K562 (cell line): ENCODE data around the gene DDX54. TPM values are rescaled to one million over a fixed set of nuclear protein-coding genes. Genes with fewer than 3 reads are reported as not detected.

Experiments used
- CEBPB ChIP-seq: fragments of 450-650 bp; IDR thresholded peaks from 2 replicates; pipeline ENCODE4 v1.6.1; 2016; ENCODE audit warnings: missing genetic modification characterization, missing compliant biosample characterization
- DPF2 ChIP-seq: fragments of 450-650 bp; IDR thresholded peaks from 2 replicates; pipeline ENCODE4 v1.6.1; 2016
- FOXJ3 ChIP-seq: sonication (generic); formaldehyde crosslinking; IDR thresholded peaks from 2 replicates; pipeline ENCODE4 v1.4.0; 2020; ENCODE audit warnings: mild to moderate bottlenecking, missing genetic modification reagents
- KLF16 ChIP-seq: IDR thresholded peaks from 2 replicates; pipeline ENCODE4 v1.6.1; 2016; ENCODE audit warnings: antibody characterized with exemption
- NCOA2 ChIP-seq, 2 experiments: fragments of 450-650 bp; IDR thresholded peaks; 2 replicates each; pipeline ENCODE4 v1.6.1; 2018; ENCODE audit warnings: mild to moderate bottlenecking in 2 of 2, moderate library complexity in 1 of 2; ENCODE audit not compliant: partially characterized antibody in 2 of 2
- PTTG1 ChIP-seq: fragments of 450-650 bp; IDR thresholded peaks from 2 replicates; pipeline ENCODE4 v1.6.1; 2016; ENCODE audit warnings: low read depth, mild to moderate bottlenecking, missing genetic modification characterization, missing compliant biosample characterization
- RNF2 ChIP-seq: sonication (generic); IDR thresholded peaks from 2 replicates; pipeline ENCODE4 v1.6.1; 2016
- SP2 ChIP-seq: IDR thresholded peaks from 2 replicates; pipeline ENCODE4 v1.6.1; 2011; ENCODE audit warnings: mild to moderate bottlenecking, low read depth, low read length, moderate library complexity; ENCODE audit not compliant: poor library complexity, severe bottlenecking; ENCODE audit errors: extremely low read depth
- ZNF263 ChIP-seq: sonication (generic); formaldehyde crosslinking; IDR thresholded peaks from 2 replicates; pipeline ENCODE4 v1.8.0; 2022; ENCODE audit warnings: mild to moderate bottlenecking, missing genetic modification reagents, borderline replicate concordance
- ZNF707 ChIP-seq: fragments of 250-450 bp; sonication (Bioruptor Pico); conservative IDR thresholded peaks from 2 replicates; pipeline ENCODE4 v1.8.0; 2022; ENCODE audit warnings: inconsistent platforms, mild to moderate bottlenecking, moderate library complexity
- ZSCAN29 ChIP-seq: fragments of 450-650 bp; IDR thresholded peaks from 2 replicates; pipeline ENCODE4 v1.6.1; 2017
- polyA plus RNA-seq, 8 experiments: library from polyadenylated mRNA; depleted of rRNA in 4 of 8; stranded (reverse) in 5 of 8; unstranded in 3 of 8; fragments of >200 nt; fragmentation: Nextera tagmentation in 2 of 8; fragmentation: Illumina TruSeq in 1 of 8; extraction: Ambion mirVana in 2 of 8; extraction: Trizol in 1 of 8; gene quantifications; 2 replicates each; pipeline versions ENCODE4 v1.2.1 to v1.2.3, GENCODE V29; 2011 to 2014; ENCODE audit warnings: inconsistent platforms in 1 of 8, missing spikeins in 1 of 8
- total RNA-seq, 7 experiments: library from RNA; depleted of rRNA in 6 of 7; stranded (reverse); fragments of >200 nt in 6 of 7; fragmentation: Illumina TruSeq in 2 of 7; extraction: Trizol in 2 of 7; gene quantifications; 2 replicates each; pipeline versions ENCODE4 v1.2.1 to v1.2.3, GENCODE V29; 2011 to 2021; ENCODE audit warnings: low replicate concordance in 1 of 7
- TF ChIP-seq, protein P1 (sequence below): fragments of 450-650 bp; IDR thresholded peaks from 2 replicates; pipeline ENCODE4 v1.6.1; 2016; ENCODE audit warnings: mild to moderate bottlenecking
- TF ChIP-seq, protein P2 (sequence below), 2 experiments: IDR thresholded peaks; 2 replicates each; pipeline ENCODE4 v1.6.1; 2012; ENCODE audit warnings: improper control_type of control experiment in 2 of 2, low read depth in 2 of 2, low read length in 2 of 2, borderline replicate concordance in 1 of 2
- TF ChIP-seq, protein P3 (sequence below): sonication (generic); formaldehyde crosslinking; IDR thresholded peaks from 2 replicates; pipeline ENCODE4 v1.8.1; 2023; ENCODE audit warnings: mild to moderate bottlenecking, missing genetic modification reagents
- TF ChIP-seq, protein P4 (sequence below): fragments of 450-650 bp; IDR thresholded peaks from 2 replicates; pipeline ENCODE4 v1.7.0; 2016; ENCODE audit warnings: borderline replicate concordance
- TF ChIP-seq, protein P5 (sequence below): fragments of 200-800 bp; sonication (Bioruptor generic); IDR thresholded peaks from 2 replicates; pipeline ENCODE4 v1.6.1; 2017; ENCODE audit warnings: missing genetic modification characterization, missing compliant biosample characterization

DDX54 gene
- total and polyA plus RNA-seq, 9 of the 15 experiments (the other 6 are each of a cell fraction or from before 2014, with no cell fraction given) = 1.4 to 135 (median 51.4) TPM

DNA sequence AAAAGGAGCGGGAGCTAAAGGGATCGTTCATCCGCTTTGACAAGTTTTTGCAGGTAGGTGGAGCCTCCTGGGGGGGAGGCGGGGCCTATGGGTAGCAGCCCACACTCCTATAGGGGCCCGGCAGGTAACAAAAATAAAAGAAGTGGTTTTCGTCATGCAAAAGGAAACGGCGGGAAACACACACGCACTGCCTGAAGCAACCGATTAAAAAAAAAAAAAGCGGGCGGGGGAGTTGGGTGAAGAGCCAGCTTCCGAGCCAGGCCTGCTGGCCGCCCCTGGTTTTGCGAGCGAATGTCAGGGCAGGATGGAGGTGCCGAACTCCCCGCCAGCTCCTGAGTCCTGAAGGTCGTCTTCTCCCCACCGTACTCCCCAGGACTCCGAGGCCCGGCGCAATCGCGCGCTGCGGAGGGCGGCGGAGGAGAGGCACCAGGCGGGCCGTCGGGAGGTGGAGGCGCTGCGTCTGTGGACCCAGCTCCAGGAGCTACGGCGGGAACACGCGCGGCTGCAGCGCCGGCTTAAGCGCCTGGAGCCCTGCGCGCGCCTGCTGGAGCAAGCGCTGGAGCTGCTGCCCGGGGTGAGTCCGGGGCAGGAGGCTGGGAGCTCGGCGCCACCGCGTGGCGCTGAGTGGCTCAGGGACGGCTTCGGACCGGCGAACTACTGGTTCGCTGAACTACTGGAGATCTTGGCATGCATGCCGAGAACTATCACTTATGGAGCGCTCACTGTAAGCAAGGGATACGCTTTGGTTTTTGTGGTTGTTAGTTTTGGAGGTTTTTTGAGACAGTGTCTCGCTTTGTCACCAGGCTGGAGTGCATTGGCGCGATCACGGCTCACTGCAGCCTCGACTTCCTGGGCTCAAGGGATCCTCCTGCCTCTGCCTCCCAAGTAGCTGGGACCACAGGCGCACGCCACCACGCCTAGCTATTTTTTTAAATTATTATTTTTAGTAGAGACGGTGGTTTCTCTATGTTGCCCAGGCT is 32.2 kb downstream of the DDX54 start (continued):
- TF ChIP-seq, protein P1, sequence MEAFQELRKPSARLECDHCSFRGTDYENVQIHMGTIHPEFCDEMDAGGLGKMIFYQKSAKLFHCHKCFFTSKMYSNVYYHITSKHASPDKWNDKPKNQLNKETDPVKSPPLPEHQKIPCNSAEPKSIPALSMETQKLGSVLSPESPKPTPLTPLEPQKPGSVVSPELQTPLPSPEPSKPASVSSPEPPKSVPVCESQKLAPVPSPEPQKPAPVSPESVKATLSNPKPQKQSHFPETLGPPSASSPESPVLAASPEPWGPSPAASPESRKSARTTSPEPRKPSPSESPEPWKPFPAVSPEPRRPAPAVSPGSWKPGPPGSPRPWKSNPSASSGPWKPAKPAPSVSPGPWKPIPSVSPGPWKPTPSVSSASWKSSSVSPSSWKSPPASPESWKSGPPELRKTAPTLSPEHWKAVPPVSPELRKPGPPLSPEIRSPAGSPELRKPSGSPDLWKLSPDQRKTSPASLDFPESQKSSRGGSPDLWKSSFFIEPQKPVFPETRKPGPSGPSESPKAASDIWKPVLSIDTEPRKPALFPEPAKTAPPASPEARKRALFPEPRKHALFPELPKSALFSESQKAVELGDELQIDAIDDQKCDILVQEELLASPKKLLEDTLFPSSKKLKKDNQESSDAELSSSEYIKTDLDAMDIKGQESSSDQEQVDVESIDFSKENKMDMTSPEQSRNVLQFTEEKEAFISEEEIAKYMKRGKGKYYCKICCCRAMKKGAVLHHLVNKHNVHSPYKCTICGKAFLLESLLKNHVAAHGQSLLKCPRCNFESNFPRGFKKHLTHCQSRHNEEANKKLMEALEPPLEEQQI = no peak
- TF ChIP-seq RNF2 (0 out of 2 replicates have a peak, but pooled peaks have one; percentile 24), KLF16 (no peak), ZNF263 (CRISPR knock-in tag) (peak; percentile 74), PTTG1 (no peak), DPF2 (no peak), NCOA2 (IDR thresholded peaks at IDR 0.05; ENCODE audit: partially characterized antibody in 2 of 2) (no peak), CEBPB (tag) (no peak), SP2 (no peak), FOXJ3 (CRISPR knock-in tag) (no peak), ZNF707 (CRISPR knock-in tag) (no peak), ZSCAN29 (no peak)
- TF ChIP-seq, protein P2, sequence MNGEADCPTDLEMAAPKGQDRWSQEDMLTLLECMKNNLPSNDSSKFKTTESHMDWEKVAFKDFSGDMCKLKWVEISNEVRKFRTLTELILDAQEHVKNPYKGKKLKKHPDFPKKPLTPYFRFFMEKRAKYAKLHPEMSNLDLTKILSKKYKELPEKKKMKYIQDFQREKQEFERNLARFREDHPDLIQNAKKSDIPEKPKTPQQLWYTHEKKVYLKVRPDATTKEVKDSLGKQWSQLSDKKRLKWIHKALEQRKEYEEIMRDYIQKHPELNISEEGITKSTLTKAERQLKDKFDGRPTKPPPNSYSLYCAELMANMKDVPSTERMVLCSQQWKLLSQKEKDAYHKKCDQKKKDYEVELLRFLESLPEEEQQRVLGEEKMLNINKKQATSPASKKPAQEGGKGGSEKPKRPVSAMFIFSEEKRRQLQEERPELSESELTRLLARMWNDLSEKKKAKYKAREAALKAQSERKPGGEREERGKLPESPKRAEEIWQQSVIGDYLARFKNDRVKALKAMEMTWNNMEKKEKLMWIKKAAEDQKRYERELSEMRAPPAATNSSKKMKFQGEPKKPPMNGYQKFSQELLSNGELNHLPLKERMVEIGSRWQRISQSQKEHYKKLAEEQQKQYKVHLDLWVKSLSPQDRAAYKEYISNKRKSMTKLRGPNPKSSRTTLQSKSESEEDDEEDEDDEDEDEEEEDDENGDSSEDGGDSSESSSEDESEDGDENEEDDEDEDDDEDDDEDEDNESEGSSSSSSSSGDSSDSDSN (IDR thresholded peaks at IDR 0.05; ENCODE audit: borderline replicate concordance in 1 of 2, low read depth in 2 of 2, low read length in 2 of 2) = peak; percentile 97; a peak in 3 of 4 replicates
- TF ChIP-seq, protein P3, sequence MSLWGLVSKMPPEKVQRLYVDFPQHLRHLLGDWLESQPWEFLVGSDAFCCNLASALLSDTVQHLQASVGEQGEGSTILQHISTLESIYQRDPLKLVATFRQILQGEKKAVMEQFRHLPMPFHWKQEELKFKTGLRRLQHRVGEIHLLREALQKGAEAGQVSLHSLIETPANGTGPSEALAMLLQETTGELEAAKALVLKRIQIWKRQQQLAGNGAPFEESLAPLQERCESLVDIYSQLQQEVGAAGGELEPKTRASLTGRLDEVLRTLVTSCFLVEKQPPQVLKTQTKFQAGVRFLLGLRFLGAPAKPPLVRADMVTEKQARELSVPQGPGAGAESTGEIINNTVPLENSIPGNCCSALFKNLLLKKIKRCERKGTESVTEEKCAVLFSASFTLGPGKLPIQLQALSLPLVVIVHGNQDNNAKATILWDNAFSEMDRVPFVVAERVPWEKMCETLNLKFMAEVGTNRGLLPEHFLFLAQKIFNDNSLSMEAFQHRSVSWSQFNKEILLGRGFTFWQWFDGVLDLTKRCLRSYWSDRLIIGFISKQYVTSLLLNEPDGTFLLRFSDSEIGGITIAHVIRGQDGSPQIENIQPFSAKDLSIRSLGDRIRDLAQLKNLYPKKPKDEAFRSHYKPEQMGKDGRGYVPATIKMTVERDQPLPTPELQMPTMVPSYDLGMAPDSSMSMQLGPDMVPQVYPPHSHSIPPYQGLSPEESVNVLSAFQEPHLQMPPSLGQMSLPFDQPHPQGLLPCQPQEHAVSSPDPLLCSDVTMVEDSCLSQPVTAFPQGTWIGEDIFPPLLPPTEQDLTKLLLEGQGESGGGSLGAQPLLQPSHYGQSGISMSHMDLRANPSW = no peak
- TF ChIP-seq, protein P4, sequence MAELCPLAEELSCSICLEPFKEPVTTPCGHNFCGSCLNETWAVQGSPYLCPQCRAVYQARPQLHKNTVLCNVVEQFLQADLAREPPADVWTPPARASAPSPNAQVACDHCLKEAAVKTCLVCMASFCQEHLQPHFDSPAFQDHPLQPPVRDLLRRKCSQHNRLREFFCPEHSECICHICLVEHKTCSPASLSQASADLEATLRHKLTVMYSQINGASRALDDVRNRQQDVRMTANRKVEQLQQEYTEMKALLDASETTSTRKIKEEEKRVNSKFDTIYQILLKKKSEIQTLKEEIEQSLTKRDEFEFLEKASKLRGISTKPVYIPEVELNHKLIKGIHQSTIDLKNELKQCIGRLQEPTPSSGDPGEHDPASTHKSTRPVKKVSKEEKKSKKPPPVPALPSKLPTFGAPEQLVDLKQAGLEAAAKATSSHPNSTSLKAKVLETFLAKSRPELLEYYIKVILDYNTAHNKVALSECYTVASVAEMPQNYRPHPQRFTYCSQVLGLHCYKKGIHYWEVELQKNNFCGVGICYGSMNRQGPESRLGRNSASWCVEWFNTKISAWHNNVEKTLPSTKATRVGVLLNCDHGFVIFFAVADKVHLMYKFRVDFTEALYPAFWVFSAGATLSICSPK = no peak
- TF ChIP-seq, protein P5, sequence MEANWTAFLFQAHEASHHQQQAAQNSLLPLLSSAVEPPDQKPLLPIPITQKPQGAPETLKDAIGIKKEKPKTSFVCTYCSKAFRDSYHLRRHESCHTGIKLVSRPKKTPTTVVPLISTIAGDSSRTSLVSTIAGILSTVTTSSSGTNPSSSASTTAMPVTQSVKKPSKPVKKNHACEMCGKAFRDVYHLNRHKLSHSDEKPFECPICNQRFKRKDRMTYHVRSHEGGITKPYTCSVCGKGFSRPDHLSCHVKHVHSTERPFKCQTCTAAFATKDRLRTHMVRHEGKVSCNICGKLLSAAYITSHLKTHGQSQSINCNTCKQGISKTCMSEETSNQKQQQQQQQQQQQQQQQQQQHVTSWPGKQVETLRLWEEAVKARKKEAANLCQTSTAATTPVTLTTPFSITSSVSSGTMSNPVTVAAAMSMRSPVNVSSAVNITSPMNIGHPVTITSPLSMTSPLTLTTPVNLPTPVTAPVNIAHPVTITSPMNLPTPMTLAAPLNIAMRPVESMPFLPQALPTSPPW (CRISPR knock-in tag) = 0 out of 2 replicates have a peak, but pooled peaks have one; percentile 26
